SKM-1 treated with dmso at 0.1 percent for 144 hours (cell line): ENCODE measurements around the gene GFRA1.

Source experiments
- DNase-seq: peaks from one replicate; lab custom pipeline; 2025; ENCODE audit not compliant: unreplicated experiment; lab: John Stamatoyannopoulos, UW

GFRA1 gene

DNA sequence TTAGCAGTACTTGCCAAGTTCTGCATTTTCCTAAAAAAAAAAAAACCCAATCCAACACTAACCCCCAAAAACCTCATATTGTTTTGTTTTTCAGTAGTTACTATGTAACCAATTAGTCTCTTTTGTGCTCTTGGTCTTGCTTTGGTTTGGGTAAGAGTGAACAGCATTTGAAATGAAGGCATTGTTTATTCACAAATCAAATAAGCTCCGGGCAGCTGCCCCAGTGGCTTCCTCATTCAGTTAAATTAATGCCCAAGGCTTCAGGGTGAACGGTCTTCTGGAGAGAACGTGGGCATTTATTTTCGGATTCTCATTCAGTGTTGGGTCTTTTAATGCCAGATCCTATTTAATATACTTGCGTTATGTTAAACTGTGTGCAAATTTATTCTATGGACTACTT, 108.7 kb downstream of the GFRA1 start:
- DNase-seq: no peak

GRCh38 chr10:116163333-116164131, 109.5 kb downstream of the GFRA1 start:
- no peak for DNase-seq

GRCh38 chr10:116162851-116163250, 110.2 kb downstream of the GFRA1 start:
- DNase-seq: no peak

GRCh38 chr10:116160271-116160670, 112.7 kb downstream of the GFRA1 start:
- DNase-seq: no peak

- DNase-seq: no peak
These were observed 113.8 kb downstream of the GFRA1 start for GRCh38 chr10:116159197-116159596.

GRCh38 chr10:116158036-116158435, 115.0 kb downstream of the GFRA1 start:
- DNase-seq: no peak

DNA sequence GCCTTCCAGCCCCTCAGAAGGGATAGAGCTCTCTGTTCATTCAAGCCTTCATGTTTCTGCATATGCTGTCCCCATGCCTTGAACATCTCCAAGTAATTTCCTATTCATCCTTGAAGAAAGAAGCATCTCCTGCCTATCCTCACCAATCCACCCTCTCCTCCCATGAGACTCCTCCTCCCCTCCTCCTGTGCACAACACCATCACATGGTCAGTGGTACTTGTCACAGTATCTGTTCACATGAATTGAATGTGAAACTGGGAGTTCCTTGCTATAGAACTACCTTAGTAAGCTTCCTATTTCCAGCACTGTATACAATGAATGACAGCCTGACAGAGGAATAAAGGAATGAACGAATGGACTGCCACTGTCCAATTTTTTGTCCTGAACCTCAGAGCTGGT, 115.5 kb downstream of the GFRA1 start:
- DNase-seq: no peak

DNA sequence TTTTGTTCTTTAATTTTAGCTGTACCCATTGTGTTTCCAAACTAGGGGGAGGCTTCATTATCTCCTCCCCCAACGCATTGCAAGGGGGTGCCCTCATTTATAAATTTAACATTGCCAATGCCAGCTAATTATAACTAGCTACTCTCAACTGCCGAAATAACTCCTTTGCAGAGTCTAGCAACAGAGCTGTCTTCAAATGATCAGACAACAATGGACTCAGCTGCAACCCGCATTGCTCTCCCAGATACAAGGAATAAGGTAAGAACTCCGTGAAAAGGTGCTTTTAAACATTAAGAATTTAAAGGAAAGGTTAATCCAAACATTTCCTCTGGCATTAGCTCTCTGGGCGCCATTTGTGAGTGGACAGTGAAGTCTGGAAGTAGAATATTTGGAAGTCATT, 116.2 kb downstream of the GFRA1 start:
- DNase-seq: no peak

DNA sequence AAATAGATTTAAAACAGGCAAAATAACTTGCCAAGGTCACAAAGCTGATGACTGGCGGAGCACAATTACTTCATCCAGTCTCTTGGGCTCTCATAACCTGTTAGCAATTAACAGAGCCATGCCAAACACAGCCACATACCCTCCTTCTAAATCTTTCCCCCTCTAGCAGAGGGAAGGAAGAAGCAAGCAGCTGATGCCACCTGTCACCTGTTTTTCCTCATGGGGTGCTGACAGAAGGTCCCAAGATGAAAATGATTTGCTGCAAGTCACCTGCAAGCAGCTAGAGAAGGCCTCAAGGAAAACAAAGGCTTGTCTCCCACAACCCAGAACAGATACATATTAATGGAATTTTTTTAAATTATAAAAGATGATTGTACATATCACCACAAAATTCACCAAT, 117.8 kb downstream of the GFRA1 start:
- no peak for DNase-seq

DNA sequence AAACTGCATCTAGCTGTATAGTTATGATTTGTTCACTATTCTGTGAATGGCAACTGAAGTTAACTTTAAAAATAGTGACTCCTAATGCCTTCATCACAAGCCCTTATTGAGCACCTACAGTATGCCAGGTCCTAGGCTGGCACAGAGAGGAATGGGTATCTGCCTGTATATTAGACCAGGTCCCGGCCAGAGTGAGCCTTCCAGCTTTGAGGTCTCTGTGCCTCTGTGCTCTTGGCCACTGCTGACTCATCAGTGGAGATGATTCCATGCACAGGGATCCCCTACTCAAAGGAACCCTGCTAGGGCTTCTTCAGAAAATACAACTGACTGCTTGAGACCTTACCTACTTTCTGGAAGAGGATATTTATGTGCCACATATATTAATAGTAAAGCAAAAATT, 118.4 kb downstream of the GFRA1 start:
- no peak for DNase-seq

DNA sequence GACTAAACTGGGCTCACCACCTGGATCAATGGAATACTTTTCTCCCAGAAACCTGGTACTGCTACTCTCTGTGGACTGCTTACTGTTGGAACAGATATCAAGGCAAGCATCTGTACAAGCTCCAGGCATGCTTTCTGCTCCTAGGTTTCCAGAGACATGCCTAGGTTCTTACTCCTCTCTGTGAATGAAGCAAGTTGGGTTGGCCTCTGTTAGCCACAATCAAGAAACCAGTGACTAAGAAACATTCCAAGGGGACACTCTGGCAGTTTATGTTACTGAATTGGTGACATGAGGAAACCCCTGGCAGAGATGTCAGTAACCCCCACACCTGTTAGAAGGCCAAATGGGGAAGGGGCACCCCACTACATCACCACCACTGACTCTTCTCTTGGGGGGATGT, 121.9 kb downstream of the GFRA1 start:
- DNase-seq: no peak

GRCh38 chr10:116150606-116151005, 122.4 kb downstream of the GFRA1 start:
- no peak for DNase-seq

DNA sequence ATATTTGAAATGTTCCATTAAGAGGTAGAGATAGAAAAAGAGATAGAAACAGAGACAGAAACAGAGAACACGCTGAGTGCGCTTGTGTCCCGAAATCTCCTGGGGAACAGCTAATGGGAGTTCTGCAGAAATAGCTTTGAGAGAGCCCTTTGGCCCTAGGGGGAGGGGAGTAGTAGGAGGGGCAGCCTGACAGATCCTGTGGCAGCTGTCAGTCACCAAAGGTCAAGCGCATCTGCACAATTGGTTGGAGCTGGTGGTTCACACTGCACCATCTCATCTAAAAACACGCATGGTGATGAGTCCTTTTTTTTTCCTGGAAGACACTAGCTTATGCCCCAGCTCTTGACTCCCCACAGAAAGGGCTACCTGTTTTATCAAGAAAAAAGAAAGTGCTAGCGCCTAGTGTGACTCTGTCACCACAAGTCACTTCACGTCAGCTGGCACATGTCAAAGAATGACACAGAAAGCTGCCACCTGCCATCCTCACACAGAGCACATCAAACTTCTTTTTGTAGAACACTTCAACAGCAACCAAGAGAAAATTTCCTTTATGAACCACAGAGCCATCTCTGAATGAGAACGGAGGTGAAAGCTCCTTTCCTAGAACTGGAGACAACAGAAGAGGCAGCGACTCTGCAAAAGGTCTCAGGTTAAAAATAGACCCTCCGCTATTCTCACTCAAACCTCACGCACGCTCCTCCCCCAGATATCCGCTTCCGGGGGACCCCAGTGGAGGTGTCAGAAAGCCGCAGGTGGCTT, 125.7 kb downstream of the GFRA1 start:
- no peak for DNase-seq

DNA sequence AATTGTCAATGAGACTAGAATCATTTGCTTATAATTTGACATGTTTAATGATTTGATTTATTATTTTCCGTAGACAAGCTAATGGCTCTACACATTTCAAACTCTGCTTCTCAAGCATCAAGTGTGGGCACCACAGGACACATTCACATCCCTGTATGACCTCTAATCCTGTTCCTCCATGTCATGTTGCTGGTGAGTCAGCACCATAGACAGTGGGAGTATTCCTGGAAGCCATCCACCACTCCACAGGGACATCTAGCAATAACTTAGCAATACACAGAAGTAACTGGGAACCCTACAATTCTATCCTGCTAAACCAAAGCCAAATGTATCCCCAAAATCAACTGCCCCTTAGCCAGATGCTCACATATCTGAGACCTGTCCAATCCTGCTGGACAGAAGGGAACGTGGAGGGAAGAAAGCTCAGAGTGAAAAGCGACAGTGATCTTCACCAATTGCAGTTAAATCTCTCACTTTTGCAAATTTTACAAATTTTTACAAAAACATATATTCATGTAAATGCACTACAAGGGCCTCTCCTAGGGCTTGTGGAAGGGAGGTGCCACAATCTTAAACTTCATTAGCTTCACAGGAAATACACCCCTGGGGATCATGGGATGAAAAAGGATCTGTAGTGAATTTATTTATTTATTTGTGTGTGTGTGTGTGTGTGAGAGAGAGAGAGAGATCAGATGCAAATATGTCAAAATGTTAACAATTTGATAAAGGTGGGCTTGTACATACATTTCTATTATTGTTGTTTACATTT, 126.5 kb downstream of the GFRA1 start:
- DNase-seq: no peak

DNA sequence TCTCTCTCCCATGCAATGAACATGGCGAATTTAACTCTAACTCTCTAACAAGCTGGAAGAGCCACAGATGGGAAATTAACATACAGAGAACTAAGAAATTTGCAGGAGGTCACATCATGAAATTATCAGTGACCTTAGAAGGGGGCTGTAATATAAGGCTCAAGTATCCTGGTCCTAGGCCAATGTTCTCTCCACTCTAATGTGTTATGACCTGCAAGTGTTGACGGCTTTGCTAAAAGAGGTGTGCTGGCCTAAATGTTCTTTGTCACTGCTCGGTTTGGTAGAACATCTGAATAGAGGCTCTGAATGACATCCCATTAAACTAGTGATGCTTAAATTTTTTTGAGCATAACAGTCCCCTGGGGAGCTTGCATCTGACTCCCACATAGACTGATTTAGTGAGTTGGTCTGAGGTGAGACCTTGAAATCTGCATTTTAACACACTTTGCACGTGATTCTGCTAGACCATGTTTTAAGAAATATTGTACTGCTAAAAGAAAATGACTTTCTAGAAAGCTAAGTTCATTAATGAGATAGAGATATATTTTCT, 129.3 kb downstream of the GFRA1 start:
- DNase-seq: no peak

DNA sequence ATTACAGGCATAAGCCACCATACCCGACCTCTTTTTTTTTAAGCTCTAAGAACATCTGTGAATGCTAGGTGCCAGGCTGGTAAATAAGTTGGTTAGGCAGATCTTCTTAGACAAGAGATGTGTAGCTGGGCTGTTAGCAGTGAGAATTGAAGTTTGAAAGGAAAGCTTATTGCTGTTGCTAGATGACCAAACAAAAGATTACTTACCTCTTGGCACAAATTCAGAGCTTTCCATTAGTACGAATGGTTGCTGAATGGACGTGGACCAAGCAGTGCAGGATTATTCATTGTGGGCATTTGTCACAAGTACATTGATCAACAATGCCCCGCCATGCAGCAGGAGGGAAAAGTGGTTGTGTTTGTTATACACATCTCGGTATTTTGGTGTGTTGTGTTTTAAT, 131.2 kb downstream of the GFRA1 start:
- no peak for DNase-seq

GRCh38 chr10:116141246-116141645, 131.8 kb downstream of the GFRA1 start:
- DNase-seq: no peak

- DNase-seq: no peak
These were observed 133.1 kb downstream of the GFRA1 start for GRCh38 chr10:116139886-116140285.

DNA sequence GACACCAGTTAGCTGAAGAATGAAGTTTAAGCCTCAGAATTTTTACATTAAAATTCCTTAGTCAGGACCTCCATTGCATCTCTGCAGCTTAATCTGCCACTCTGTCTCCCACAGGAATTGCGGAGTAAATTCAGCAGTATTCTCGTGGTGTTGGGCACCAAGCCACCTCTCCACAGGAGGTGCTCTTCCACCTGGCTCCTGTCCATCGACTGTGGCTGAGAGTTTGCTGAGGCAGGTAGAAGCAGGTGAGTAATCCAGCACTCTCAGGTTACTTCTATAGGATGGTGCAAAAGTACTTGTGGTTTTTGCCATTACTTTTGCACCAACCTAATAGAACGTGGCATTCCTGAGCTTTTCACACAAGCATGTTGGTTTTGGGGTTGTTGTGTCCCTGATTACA, 134.1 kb downstream of the GFRA1 start:
- no peak for DNase-seq

DNA sequence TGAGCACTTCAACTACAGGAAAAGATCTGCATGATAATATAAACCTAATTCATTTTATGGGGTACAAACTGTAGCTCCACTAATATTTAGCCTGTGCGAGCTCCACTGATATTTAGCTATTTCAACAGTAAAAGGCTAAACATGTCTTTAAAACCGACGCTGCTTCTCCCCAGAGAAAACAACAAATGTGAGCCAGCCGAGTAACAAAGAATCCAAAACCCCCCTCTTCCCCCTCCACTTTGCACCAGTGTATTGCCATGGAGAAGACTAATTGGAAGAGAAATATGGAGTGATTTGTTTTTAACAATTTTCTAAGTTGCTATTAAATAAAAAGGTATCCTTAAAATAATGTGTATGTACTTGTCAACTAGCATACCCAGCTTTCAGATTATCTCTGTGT, 136.7 kb downstream of the GFRA1 start:
- DNase-seq: no peak

GRCh38 chr10:116134322-116134721, 138.7 kb downstream of the GFRA1 start:
- peak; percentile 83 for DNase-seq
